ENCODE results near the gene TIPARP.

TIPARP gene

GRCh38 chr3:156747046-156747445 is 72.7 kb downstream of the TIPARP start:
- DNase-seq: no peak

GRCh38 chr3:156749244-156749643 is 74.9 kb downstream of the TIPARP start:
- DNase-seq: no peak

- no peak for DNase-seq
Measured at GRCh38 chr3:156750191-156750873, 75.9 kb downstream of the TIPARP start.

- DNase-seq: no peak
Measured at GRCh38 chr3:156750874-156751245, 76.5 kb downstream of the TIPARP start.

- no peak for DNase-seq
Measured at GRCh38 chr3:156751461-156752025, 77.2 kb downstream of the TIPARP start.

All from SIG-M5 (cell line).